K562 (cell line): Measurements from ENCODE around the gene CHL1. TPM values are rescaled to one million over a fixed set of nuclear protein-coding genes. Genes with fewer than 3 reads are reported as not detected.

Experiments
- ATAC-seq: fragments of 200-7000 bp; cut with Tn5 transposase; 3 replicates; pipeline ENCODE4 v1.9.1; 2020; ENCODE audit warnings: moderate library complexity
- BruUV-seq: library from RNA; stranded (reverse); fragments of 400-500 nt; replicated peaks from 2 replicates; lab custom pipeline; 2021; lab: Mats Ljungman, UMichigan
- CTCF ChIA-PET: fragments of 300-600 bp; formaldehyde crosslinking; extraction: SDS; loops from one replicate; lab custom pipeline; 2021; ENCODE audit warnings: low intra/inter-chr PET ratio; lab: Yijun Ruan, JAX
- POLR2A ChIA-PET: fragments of 300-600, 350-650 bp; sonication (Branson Sonifier 250); formaldehyde crosslinking; extraction: SDS; loops from one replicate; lab custom pipeline; 2021; ENCODE audit warnings: antibody characterized with exemption, inconsistent platforms; lab: Yijun Ruan, JAX
- DNase-seq, 4 experiments: peaks; one replicate each; pipeline versions ENCODE4 v3.0.0 to v3.0.0-alpha.2; 2011 to 2018; ENCODE audit warnings: low spot score in 3 of 4, mixed read lengths in 3 of 4; ENCODE audit errors: extremely low read depth in 1 of 4
- FAIRE-seq: peaks from 2 replicates; lab custom pipeline; 2011; peaks lifted over from hg19 to GRCh38; lab: Jason Lieb, UNC
- H2AFZ ChIP-seq: 2 replicates; pipeline ENCODE4 v1.6.0; 2011; ENCODE audit warnings: low read depth, low read length, control low read depth, inconsistent platforms
- H3K27ac ChIP-seq: fragments of 200-600 bp; 3 replicates; pipeline ENCODE4 v1.8.0; 2011; ENCODE audit warnings: low read depth, mild to moderate bottlenecking, control low read depth, inconsistent platforms, low read length, moderate library complexity, mixed read lengths; ENCODE audit errors: extremely low read depth
- H3K27me3 ChIP-seq, 2 experiments: fragments of 300-600 bp in 1 of 2; 2 replicates in 1 of 2; 3 replicates in 1 of 2; pipeline versions ENCODE4 v1.6.0 to v1.8.0; 2011; ENCODE audit warnings: inconsistent platforms in 2 of 2, low read length in 2 of 2, mild to moderate bottlenecking in 1 of 2, mixed read lengths in 1 of 2, moderate library complexity in 1 of 2; ENCODE audit not compliant: control insufficient read depth in 2 of 2, insufficient read depth in 2 of 2
- H3K36me3 ChIP-seq: fragments of 300-600 bp; 3 replicates; pipeline ENCODE4 v1.8.0; 2011; ENCODE audit warnings: mild to moderate bottlenecking, low read length, inconsistent platforms; ENCODE audit not compliant: control insufficient read depth, insufficient read depth
- H3K4me1 ChIP-seq, 2 experiments: fragments of 200-600 bp in 1 of 2; replicated peaks in 1 of 2; 2 replicates in 1 of 2; 3 replicates in 1 of 2; pipeline versions ENCODE4 v1.5.1 to v1.8.0; 2011; ENCODE audit warnings: inconsistent platforms in 2 of 2, low read length in 2 of 2, mild to moderate bottlenecking in 1 of 2, mixed read lengths in 1 of 2, moderate library complexity in 1 of 2; ENCODE audit not compliant: control insufficient read depth in 2 of 2, insufficient read depth in 2 of 2
- H3K4me2 ChIP-seq: 2 replicates; pipeline ENCODE4 v1.6.1; 2011; ENCODE audit warnings: low read length, control low read depth, inconsistent platforms, mixed read lengths; ENCODE audit not compliant: insufficient read depth
- H3K4me3 ChIP-seq: fragments of 200-600 bp; sonication (generic), shearing (Covaris generic); 2 replicates; pipeline ENCODE4 v1.5.1; 2016; ENCODE audit warnings: control low read depth, inconsistent platforms
- H3K79me2 ChIP-seq: fragments of 200-600 bp; 3 replicates; pipeline ENCODE4 v1.8.0; 2011; ENCODE audit warnings: low read length, inconsistent platforms; ENCODE audit not compliant: control insufficient read depth, insufficient read depth
- H3K9ac ChIP-seq, 2 experiments: 2 replicates each; pipeline versions ENCODE4 v1.6.0 to v1.6.1; 2011; ENCODE audit warnings: low read depth in 2 of 2, low read length in 2 of 2, control low read depth in 1 of 2, inconsistent platforms in 1 of 2, mild to moderate bottlenecking in 1 of 2, mixed read lengths in 1 of 2; ENCODE audit not compliant: insufficient read depth in 1 of 2
- H3K9me1 ChIP-seq: one replicate; pipeline ENCODE4 v1.6.0; 2011; ENCODE audit warnings: inconsistent platforms, mild to moderate bottlenecking, low read length, moderate library complexity; ENCODE audit not compliant: control insufficient read depth, insufficient read depth
- H3K9me3 ChIP-seq: replicated peaks from 2 replicates; pipeline ENCODE4 v1.5.1; 2011; ENCODE audit warnings: low read depth, low read length, inconsistent platforms; ENCODE audit not compliant: control insufficient read depth, insufficient read depth
- H4K20me1 ChIP-seq: replicated peaks from 2 replicates; pipeline ENCODE4 v1.6.1; 2011; ENCODE audit warnings: low read length, inconsistent platforms, mixed read lengths; ENCODE audit not compliant: control insufficient read depth, insufficient read depth
- FIP1L1 ChIP-seq: fragments of 200-400 bp; formaldehyde crosslinking; IDR thresholded peaks from 2 replicates; pipeline ENCODE4 v1.6.1; 2018; ENCODE audit warnings: mild to moderate bottlenecking, low read depth, low read length; ENCODE audit not compliant: poor library complexity, severe bottlenecking
- HBP1 ChIP-seq: fragments of 450-650 bp; formaldehyde crosslinking; IDR thresholded peaks from 2 replicates; pipeline ENCODE4 v1.4.0; 2022; ENCODE audit warnings: missing genetic modification characterization
- MCM5 ChIP-seq: fragments of 450-650 bp; IDR thresholded peaks from 2 replicates; pipeline ENCODE4 v1.6.1; 2016; ENCODE audit warnings: low read depth
- MCM7 ChIP-seq, 2 experiments: fragments of 450-650 bp; IDR thresholded peaks; 2 replicates each; pipeline ENCODE4 v1.6.1; 2016 to 2018
- NEUROD1 ChIP-seq: fragments of 150-350 bp; IDR thresholded peaks from 2 replicates; pipeline ENCODE4 v1.6.1; 2014; ENCODE audit warnings: borderline replicate concordance, low read length, low read depth; ENCODE audit not compliant: partially characterized antibody
- PCBP1 ChIP-seq: fragments of 200-400 bp; formaldehyde crosslinking; IDR thresholded peaks from 2 replicates; pipeline ENCODE4 v1.6.1; 2018; ENCODE audit warnings: mild to moderate bottlenecking, low read depth, low read length; ENCODE audit not compliant: poor library complexity, severe bottlenecking
- PRPF4 ChIP-seq: fragments of 200-400 bp; formaldehyde crosslinking; IDR thresholded peaks from one replicate; pipeline ENCODE4 v1.6.1; 2017; ENCODE audit warnings: low read length, low read depth, mild to moderate bottlenecking; ENCODE audit not compliant: insufficient read depth, poor library complexity, severe bottlenecking
- STAT6 ChIP-seq: sonication (generic); formaldehyde crosslinking; IDR thresholded peaks from 2 replicates; pipeline ENCODE4 v1.8.1; 2023; ENCODE audit warnings: mild to moderate bottlenecking, missing genetic modification reagents
- TOE1 ChIP-seq, 2 experiments: fragments of 450-650 bp in 1 of 2; sonication (generic) in 1 of 2; formaldehyde crosslinking in 1 of 2; IDR thresholded peaks; 2 replicates each; pipeline versions ENCODE4 v1.7.1 to v1.8.0; 2016 to 2022; ENCODE audit warnings: borderline replicate concordance in 2 of 2, mild to moderate bottlenecking in 2 of 2, antibody characterized with exemption in 1 of 2, inconsistent platforms in 1 of 2, low read depth in 1 of 2, missing genetic modification reagents in 1 of 2, moderate library complexity in 1 of 2
- ZKSCAN8 ChIP-seq: fragments of 200-800 bp; sonication (Bioruptor generic); IDR thresholded peaks from 2 replicates; pipeline ENCODE4 v1.6.1; 2016; ENCODE audit warnings: missing genetic modification characterization, missing compliant biosample characterization
- WGBS: fragments of 100-300 bp; shearing (Covaris generic); methylation state at CpG from one replicate; pipeline ENCODE4 v1.1.6; 2016; ENCODE audit warnings: low coverage, mixed read lengths; ENCODE audit not compliant: insufficient coverage; ENCODE audit errors: missing lambda C conversion rate; 5-methylcytosine and 5-hydroxymethylcytosine counted together
- in situ Hi-C: fragments of 300-500 bp; cut with MboI; formaldehyde crosslinking; loops from 4 replicates; pipeline ENCODE4 v1.15.0; 2018; ENCODE audit warnings: inconsistent platforms, mixed read lengths
- intact Hi-C: fragments of 100-400 bp; cut with micrococcal nuclease; formaldehyde crosslinking; loops from 2 replicates; pipeline ENCODE4 v1.14.2; 2022
- polyA plus RNA-seq, 8 experiments: library from polyadenylated mRNA; depleted of rRNA in 4 of 8; stranded (reverse) in 5 of 8; unstranded in 3 of 8; fragments of >200 nt; fragmentation: Nextera tagmentation in 2 of 8; fragmentation: Illumina TruSeq in 1 of 8; extraction: Ambion mirVana in 2 of 8; extraction: Trizol in 1 of 8; gene quantifications; 2 replicates each; pipeline versions ENCODE4 v1.2.1 to v1.2.3, GENCODE V29; 2011 to 2014; ENCODE audit warnings: inconsistent platforms in 1 of 8, missing spikeins in 1 of 8
- total RNA-seq, 7 experiments: library from RNA; depleted of rRNA in 6 of 7; stranded (reverse); fragments of >200 nt in 6 of 7; fragmentation: Illumina TruSeq in 2 of 7; extraction: Trizol in 2 of 7; gene quantifications; 2 replicates each; pipeline versions ENCODE4 v1.2.1 to v1.2.3, GENCODE V29; 2011 to 2021; ENCODE audit warnings: low replicate concordance in 1 of 7

Gene CHL1
- total and polyA plus RNA-seq, 9 of the 15 experiments (the other 6 are each of a cell fraction or from before 2014, with no cell fraction given), result 0.02 TPM; not detected in 8

DNA sequence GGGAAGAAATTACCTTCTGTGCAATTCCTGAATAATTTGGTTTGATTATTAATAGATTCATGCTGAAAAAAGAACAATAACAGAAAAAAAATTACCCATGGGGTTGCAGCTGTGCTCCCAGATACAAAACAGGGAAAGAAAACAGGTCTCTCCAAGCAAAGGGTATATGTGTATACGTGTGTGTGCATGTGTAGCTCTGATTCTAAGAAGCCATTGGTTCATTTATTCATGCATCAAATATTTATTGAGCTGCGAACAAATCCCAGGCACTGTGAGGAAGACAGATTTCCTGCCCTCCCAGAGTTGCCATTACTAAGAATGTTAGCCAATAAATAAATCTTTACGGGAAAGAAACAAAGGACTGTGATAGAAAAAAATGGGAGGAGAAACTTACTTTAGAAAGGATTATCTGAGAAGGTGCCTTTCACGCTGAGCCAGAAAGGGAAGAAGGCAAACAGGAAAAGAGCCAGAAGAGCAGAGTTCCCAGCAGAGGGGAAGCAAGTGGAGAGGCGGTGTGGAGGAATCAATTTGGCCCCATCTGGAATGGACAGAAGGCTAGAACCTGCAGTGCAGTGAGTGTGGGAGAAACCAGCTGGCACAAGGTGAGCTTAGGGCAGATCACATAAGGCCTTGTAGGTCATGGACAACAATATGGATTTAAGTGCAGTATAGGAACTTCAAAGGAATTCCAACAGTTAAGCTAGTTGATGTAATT lies 20.7 kb downstream of the CHL1 start:
- 4% methylated on average over 5 of the region's 5 CpGs for WGBS
- no TSS peak for BruUV-seq
- Histone ChIP-seq H2AFZ (no peak overlapping the region), H3K4me1 (no peaks in the 10 kb centered on the region), H3K27ac (no peak overlapping the region), H3K36me3 (no peaks in the 10 kb centered on the region), H3K4me3 (no peak overlapping the region), H3K27me3 (no peaks in the 10 kb centered on the region), H3K4me2 (no peak overlapping the region), H4K20me1 (no peaks in the 10 kb centered on the region), H3K79me2 (no peaks in the 10 kb centered on the region), H3K9ac (no peak overlapping the region)
- POLR2A ChIA-PET, result no interaction called here
- intact Hi-C loops (no loop called here), in situ Hi-C loops (no loop called here)
- DNase-seq, result no peak
- CTCF ChIA-PET, result no interaction called here
- no peak for TF ChIP-seq HBP1 (CRISPR knock-in tag)
- TF ChIP-seq, all 486 proteins: peak for 0
- FAIRE-seq (no peak), ATAC-seq (no peak)
- no peaks in the 10 kb centered on the region for H3K9me1 ChIP-seq
- H3K9me3 ChIP-seq, result no peaks in the 10 kb centered on the region; the same call in 1 of the 2 replicates

GRCh38 chr3:217948-218347 lies 21.4 kb downstream of the CHL1 start:
- no peaks in the 10 kb centered on the region for H3K79me2 ChIP-seq
- no peaks in the 10 kb centered on the region for H3K9me1 ChIP-seq
- in situ Hi-C loops (no loop called here), intact Hi-C loops (no loop called here)
- H2AFZ ChIP-seq, result no peak overlapping the region
- ChIA-PET POLR2A (no interaction called here), CTCF (no interaction called here)
- no peaks in the 10 kb centered on the region for H3K36me3 ChIP-seq
- no TSS peak for BruUV-seq
- DNase-seq, result no peak
- WGBS, result 0% methylated on average over 2 of the region's 2 CpGs
- H3K4me1 ChIP-seq, result no peaks in the 10 kb centered on the region
- H4K20me1 ChIP-seq, result no peaks in the 10 kb centered on the region
- H3K27me3 ChIP-seq, result no peaks in the 10 kb centered on the region
- FAIRE-seq, result no peak
- H3K9me3 ChIP-seq, result no peaks in the 10 kb centered on the region; the same call in 1 of the 2 replicates
- no peak overlapping the region for H3K4me2 ChIP-seq
- H3K4me3 ChIP-seq, result no peak overlapping the region
- no peak overlapping the region for H3K27ac ChIP-seq
- ATAC-seq, result no peak
- no peak overlapping the region for H3K9ac ChIP-seq
- no peak for TF ChIP-seq PCBP1
- TF ChIP-seq STAT6 (CRISPR knock-in tag), result no peak
- no peak for TF ChIP-seq FIP1L1
- TF ChIP-seq MCM5, result no peak
- TF ChIP-seq PRPF4, result no peak
- no peak for TF ChIP-seq TOE1 (IDR thresholded peaks at IDR 0.05; ENCODE audit: borderline replicate concordance)
- TF ChIP-seq TOE1 (CRISPR knock-in tag; IDR thresholded peaks at IDR 0.05; ENCODE audit: borderline replicate concordance, low read depth), result no peak
- no peak for TF ChIP-seq ZKSCAN8 (CRISPR knock-in tag)
- TF ChIP-seq NEUROD1, result no peak
- no peak for TF ChIP-seq MCM7 (IDR thresholded peaks at IDR 0.05)
